HG02884 (cell line): Measurements from ENCODE around the gene SGCA.

ENCODE experiments used
- ATAC-seq: cut with Tn5 transposase; IDR thresholded peaks from one replicate; pipeline ENCODE4 v1.9.1; 2021; ENCODE audit warnings: mild to moderate bottlenecking, moderate library complexity; ENCODE audit not compliant: unreplicated experiment

The SGCA gene

DNA sequence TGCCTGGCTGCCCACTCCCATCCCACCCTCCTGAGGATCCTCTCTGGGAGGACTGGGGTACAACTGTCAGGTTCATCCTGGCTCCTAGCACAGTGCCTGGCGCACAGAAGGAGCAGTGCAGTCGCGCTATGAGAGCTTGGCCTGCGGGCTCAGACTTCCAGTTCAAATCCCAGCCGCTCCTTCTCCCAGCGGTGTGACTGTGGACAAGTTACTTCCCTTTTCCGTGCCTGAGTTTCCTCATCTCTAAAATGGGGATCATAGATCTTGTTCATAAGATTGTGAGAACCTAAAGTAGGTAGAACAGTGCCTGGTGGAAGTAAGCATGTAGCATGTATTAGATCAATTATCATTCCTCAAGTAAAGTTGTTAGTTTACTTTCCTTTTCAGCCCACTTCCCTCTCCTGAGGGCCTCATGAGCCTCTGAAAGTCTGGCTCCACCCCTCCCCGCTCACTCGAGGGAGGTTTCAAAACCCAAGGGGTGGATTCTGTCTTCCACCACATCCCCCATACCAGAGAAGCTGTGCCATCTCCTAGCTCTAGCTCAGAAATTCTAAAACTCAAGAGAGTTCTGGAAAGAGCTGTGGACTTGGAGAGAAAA, 55.6 kb downstream of the SGCA start:
- no peak for ATAC-seq

DNA sequence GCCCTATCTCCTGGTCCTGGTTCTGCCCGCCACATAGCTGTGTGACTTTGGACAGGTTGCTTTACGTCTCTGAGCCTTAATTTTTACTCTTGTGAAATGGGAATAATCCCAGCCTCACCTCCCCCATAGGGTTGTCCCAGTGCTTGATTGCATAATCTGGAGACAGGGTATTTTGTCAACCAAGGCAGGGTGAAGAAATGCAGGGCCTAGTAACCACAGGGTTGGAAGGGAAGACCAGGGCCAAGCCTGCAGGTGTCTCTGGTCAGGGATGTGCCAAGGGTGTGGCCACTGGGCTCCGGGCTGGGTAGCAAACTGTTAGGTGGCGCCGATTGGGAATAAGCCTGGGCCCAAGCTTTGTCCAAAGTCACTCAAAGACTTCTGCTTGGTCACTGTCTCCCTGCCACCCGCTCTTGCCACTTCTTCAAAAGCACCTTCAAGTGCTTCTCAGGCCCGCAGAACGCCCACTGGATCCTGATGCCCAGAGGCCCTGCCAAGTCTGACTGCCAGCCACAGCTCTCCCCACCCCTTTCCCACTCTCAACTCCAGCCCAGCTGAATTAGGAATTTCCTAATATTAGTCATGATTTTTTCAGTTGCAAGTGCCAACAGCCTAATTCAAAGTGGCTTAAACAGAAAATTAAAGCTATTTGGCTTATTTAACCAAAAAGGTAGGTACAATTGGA, 56.2 kb downstream of the SGCA start:
- ATAC-seq: no peak

DNA sequence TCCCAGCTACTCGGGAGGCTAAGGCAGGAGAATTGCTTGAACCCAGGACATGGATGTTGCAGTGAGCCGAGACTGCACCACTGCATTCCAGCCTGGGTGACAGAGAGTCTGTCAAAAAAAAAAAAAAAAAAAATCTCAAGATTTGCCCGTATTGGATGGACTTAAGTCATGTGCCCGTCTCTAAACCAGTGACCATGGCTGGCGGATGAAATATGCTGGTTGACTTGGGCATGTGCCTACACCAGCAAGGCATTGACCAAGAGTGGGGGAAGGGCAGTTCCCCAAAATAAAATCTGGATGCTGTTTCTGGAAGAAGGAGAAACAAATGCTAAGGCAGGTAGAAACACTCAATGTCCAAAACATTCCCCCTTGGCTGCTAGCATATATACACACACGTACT, 57.1 kb downstream of the SGCA start:
- ATAC-seq: no peak
